PC-3 (cell line): ENCODE data around the gene GLRB. TPM values are rescaled to one million over a fixed set of nuclear protein-coding genes. Genes with fewer than 3 reads are reported as not detected.

Experiments
- ATAC-seq: fragments of 200-7000 bp; cut with Tn5 transposase; 2 replicates; pipeline ENCODE4 v1.9.1; 2020; ENCODE audit warnings: mild to moderate bottlenecking, moderate library complexity
- BruUV-seq: library from RNA; stranded (reverse); fragments of 400-500 nt; replicated peaks from 2 replicates; lab custom pipeline; 2021; lab: Mats Ljungman, UMichigan
- CTCF ChIA-PET: fragments of 300-600 bp; sonication (Branson Sonifier 250); formaldehyde crosslinking; loops from one replicate; lab custom pipeline; 2022; ENCODE audit warnings: antibody characterized with exemption; lab: Charles Lee
- POLR2A ChIA-PET: fragments of 300-600 bp; sonication (Branson Sonifier 250); formaldehyde crosslinking; loops from one replicate; lab custom pipeline; 2022; ENCODE audit warnings: antibody characterized with exemption; ENCODE audit not compliant: unreplicated experiment; lab: Charles Lee
- DNase-seq: peaks from one replicate; pipeline ENCODE4 v3.0.0-alpha.2; 2015
- H2AFZ ChIP-seq: fragments of 300-600 bp; sonication (generic); 2 replicates; pipeline ENCODE4 v1.6.0; 2016; ENCODE audit warnings: antibody characterized with exemption, low read length
- H3F3A ChIP-seq: fragments of 300-600 bp; sonication (generic); one replicate; pipeline ENCODE4 v1.6.0; 2017; ENCODE audit warnings: antibody characterized with exemption, low read length, control low read depth, mild to moderate bottlenecking; ENCODE audit not compliant: unreplicated experiment
- H3K27ac ChIP-seq: fragments of 300-600 bp; sonication (generic); 2 replicates; pipeline ENCODE4 v1.5.1; 2016; ENCODE audit warnings: mild to moderate bottlenecking, low read length
- H3K27me3 ChIP-seq: fragments of 300-600 bp; sonication (generic); 2 replicates; pipeline ENCODE4 v1.6.1; 2016; ENCODE audit warnings: low read length, mixed read lengths
- H3K36me3 ChIP-seq: fragments of 300-600 bp; sonication (generic); 2 replicates; pipeline ENCODE4 v1.6.1; 2016; ENCODE audit warnings: low read depth, mixed run types, low read length, mixed read lengths
- H3K4me1 ChIP-seq: fragments of 300-600 bp; sonication (generic); 2 replicates; pipeline ENCODE4 v1.5.1; 2016; ENCODE audit warnings: low read length; ENCODE audit not compliant: insufficient read depth
- H3K4me2 ChIP-seq: fragments of 300-600 bp; sonication (generic); 2 replicates; pipeline ENCODE4 v1.6.0; 2016; ENCODE audit warnings: low read length
- H3K4me3 ChIP-seq: fragments of 300-600 bp; sonication (generic); 2 replicates; pipeline ENCODE4 v1.5.1; 2016; ENCODE audit warnings: mild to moderate bottlenecking, low read length, mixed read lengths
- H3K79me2 ChIP-seq: fragments of 300-600 bp; sonication (generic); 2 replicates; pipeline ENCODE4 v1.6.1; 2017; ENCODE audit warnings: low read length, mixed read lengths
- H3K9ac ChIP-seq: fragments of 300-600 bp; sonication (generic); 2 replicates; pipeline ENCODE4 v1.6.0; 2016; ENCODE audit warnings: mild to moderate bottlenecking, low read length
- H3K9me2 ChIP-seq: fragments of 300-600 bp; sonication (generic); replicated peaks from 2 replicates; pipeline ENCODE4 v1.6.1; 2016; ENCODE audit warnings: mixed run types, low read length, mixed read lengths
- H3K9me3 ChIP-seq: fragments of 300-600 bp; sonication (generic); 2 replicates; pipeline ENCODE4 v1.6.1; 2016; ENCODE audit warnings: low read length, mixed read lengths
- H4K20me1 ChIP-seq: fragments of 300-600 bp; sonication (generic); 2 replicates; pipeline ENCODE4 v1.6.1; 2016; ENCODE audit warnings: low read length, mixed read lengths
- EZH2 ChIP-seq: fragments of 300-600 bp; sonication (generic); IDR thresholded peaks from one replicate; pipeline ENCODE4 v1.6.1; 2017; ENCODE audit warnings: antibody characterized with exemption, mild to moderate bottlenecking, low read length; ENCODE audit not compliant: unreplicated experiment
- EZH2phosphoT487 ChIP-seq: fragments of 300-600 bp; sonication (generic); IDR thresholded peaks from 2 replicates; pipeline ENCODE4 v1.6.1; 2018; ENCODE audit warnings: mild to moderate bottlenecking, antibody characterized with exemption, low read length, borderline replicate concordance
- intact Hi-C: fragments of 100-400 bp; cut with micrococcal nuclease; formaldehyde crosslinking; loops from 2 replicates; pipeline ENCODE4 v1.9.0; 2023
- total RNA-seq: library from RNA; depleted of rRNA; stranded (reverse); fragments of >200 nt; gene quantifications from 2 replicates; pipeline ENCODE4 v1.2.3, GENCODE V29; 2014
- TF ChIP-seq, protein P1 (sequence below): fragments of 300-600 bp; sonication (generic); conservative IDR thresholded peaks from 2 replicates; pipeline ENCODE4 v1.5.1; 2017; ENCODE audit warnings: antibody characterized with exemption, low read depth, mild to moderate bottlenecking, low read length

Gene GLRB
- total RNA-seq, 1 experiment from 2014 or later = 4.1 TPM

DNA sequence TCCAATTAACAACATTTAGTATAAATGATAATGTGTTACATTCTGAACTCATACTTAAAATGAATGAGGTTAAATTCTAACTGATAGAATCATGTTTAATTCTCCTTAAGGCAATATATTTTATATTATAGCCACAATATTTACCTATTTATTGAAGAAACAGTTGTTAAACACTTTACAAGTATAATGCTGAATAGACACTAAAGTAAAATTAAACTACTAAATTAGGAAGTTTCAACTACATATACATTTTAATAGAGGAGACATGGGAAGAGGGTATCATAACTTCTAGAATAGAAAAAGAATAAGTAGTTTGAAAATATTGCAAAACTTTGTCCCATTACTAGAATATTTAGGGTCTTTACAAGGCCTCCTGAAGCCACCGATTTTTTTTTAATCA lies 108.3 kb downstream of the GLRB start:
- DNase-seq = no peak
- ChIA-PET CTCF (no interaction called here), POLR2A (no interaction called here)
- Histone ChIP-seq H2AFZ (no peak overlapping the region), H3K4me1 (no peaks in the 10 kb centered on the region), H3K9me3 (no peaks in the 10 kb centered on the region), H3K27me3 (no peaks in the 10 kb centered on the region; the same call in 1 of the 2 replicates), H3K79me2 (no peaks in the 10 kb centered on the region), H4K20me1 (no peaks in the 10 kb centered on the region), H3K36me3 (no peaks in the 10 kb centered on the region), H3K9ac (no peak overlapping the region), H3K9me2 (no peaks in the 10 kb centered on the region), H3F3A (no peaks in the 10 kb centered on the region), H3K4me3 (no peak overlapping the region), H3K4me2 (no peak overlapping the region), H3K27ac (no peak overlapping the region)
- TF ChIP-seq, protein P1, sequence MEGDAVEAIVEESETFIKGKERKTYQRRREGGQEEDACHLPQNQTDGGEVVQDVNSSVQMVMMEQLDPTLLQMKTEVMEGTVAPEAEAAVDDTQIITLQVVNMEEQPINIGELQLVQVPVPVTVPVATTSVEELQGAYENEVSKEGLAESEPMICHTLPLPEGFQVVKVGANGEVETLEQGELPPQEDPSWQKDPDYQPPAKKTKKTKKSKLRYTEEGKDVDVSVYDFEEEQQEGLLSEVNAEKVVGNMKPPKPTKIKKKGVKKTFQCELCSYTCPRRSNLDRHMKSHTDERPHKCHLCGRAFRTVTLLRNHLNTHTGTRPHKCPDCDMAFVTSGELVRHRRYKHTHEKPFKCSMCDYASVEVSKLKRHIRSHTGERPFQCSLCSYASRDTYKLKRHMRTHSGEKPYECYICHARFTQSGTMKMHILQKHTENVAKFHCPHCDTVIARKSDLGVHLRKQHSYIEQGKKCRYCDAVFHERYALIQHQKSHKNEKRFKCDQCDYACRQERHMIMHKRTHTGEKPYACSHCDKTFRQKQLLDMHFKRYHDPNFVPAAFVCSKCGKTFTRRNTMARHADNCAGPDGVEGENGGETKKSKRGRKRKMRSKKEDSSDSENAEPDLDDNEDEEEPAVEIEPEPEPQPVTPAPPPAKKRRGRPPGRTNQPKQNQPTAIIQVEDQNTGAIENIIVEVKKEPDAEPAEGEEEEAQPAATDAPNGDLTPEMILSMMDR = no peak
- TF ChIP-seq EZH2phosphoT487 (no peak), EZH2 (no peak)
- no peak for ATAC-seq
- BruUV-seq = no TSS peak
- intact Hi-C loops = no loop called here

DNA sequence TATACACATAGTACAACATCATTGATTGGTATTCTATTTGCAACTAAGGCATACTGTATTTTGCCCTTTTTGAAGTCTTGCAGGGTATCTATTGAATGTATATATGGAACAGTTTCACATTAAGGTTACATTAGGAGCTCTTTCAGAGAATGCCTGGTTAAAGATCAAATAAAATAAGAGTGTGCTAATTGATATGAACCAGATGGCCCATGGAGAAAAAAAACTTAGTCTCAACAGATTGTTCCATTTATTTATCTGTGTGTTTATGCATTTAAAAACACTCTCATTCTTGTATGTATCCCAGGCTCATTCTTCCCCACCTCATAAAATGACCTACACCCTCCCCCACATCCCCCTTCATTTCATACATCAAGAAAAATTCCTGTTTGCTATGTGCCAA lies 109.4 kb downstream of the GLRB start:
- ATAC-seq = no peak
- BruUV-seq = no TSS peak
- Histone ChIP-seq H4K20me1 (no peaks in the 10 kb centered on the region), H3K27me3 (no peaks in the 10 kb centered on the region; the same call in 1 of the 2 replicates), H3F3A (no peaks in the 10 kb centered on the region), H3K36me3 (no peaks in the 10 kb centered on the region), H3K9ac (no peak overlapping the region), H2AFZ (no peak overlapping the region), H3K4me3 (no peak overlapping the region), H3K4me2 (no peak overlapping the region), H3K4me1 (no peaks in the 10 kb centered on the region), H3K79me2 (no peaks in the 10 kb centered on the region), H3K9me3 (no peaks in the 10 kb centered on the region), H3K27ac (no peak overlapping the region), H3K9me2 (no peaks in the 10 kb centered on the region)
- no peak for DNase-seq
- ChIA-PET CTCF (no interaction called here), POLR2A (no interaction called here)
- TF ChIP-seq EZH2 (no peak), EZH2phosphoT487 (no peak)
- TF ChIP-seq, protein P1 = no peak
- intact Hi-C loops = no loop called here

DNA sequence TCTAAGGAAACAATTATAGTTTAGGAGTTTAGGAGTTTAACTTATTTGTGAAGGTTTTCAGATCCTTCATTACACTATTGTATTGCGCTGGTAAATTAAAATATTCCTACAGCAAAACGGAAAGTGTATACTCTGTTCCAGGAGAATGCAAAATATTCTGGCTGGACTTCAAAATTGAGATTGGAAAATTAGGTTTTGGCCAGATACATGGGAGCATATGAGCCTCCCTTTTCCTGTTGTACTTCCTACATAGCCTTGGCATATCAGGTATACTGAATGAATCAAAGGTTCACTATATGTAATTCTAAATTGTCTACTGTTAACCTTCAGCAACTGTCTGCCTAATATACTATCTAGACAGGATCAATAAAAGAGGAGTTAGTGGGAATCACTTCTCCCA lies 119.4 kb downstream of the GLRB start:
- no peaks in the 10 kb centered on the region for H3F3A ChIP-seq
- CTCF ChIA-PET = no interaction called here
- no peak overlapping the region for H3K4me3 ChIP-seq
- intact Hi-C loops = no loop called here
- no peaks in the 10 kb centered on the region for H3K27me3 ChIP-seq
- H3K27ac ChIP-seq = no peak overlapping the region
- H3K9me3 ChIP-seq = no peaks in the 10 kb centered on the region
- DNase-seq = no peak
- no peaks in the 10 kb centered on the region for H3K36me3 ChIP-seq
- no peaks in the 10 kb centered on the region for H3K4me1 ChIP-seq
- no peak overlapping the region for H2AFZ ChIP-seq
- POLR2A ChIA-PET = no interaction called here
- H3K9me2 ChIP-seq = no peaks in the 10 kb centered on the region
- H3K9ac ChIP-seq = no peak overlapping the region
- no peaks in the 10 kb centered on the region for H3K79me2 ChIP-seq
- no peak for ATAC-seq
- TF ChIP-seq EZH2phosphoT487 (no peak), EZH2 (no peak)
- TF ChIP-seq, protein P1 = no peak
- no peaks in the 10 kb centered on the region for H4K20me1 ChIP-seq
- H3K4me2 ChIP-seq = no peak overlapping the region
- BruUV-seq = no TSS peak
